Astrocyte of the cerebellum (primary cell): ENCODE results near the gene ANGEL1.
A peak's percentile ranks its signal among the peaks of the same experiment; 100 is the strongest.

Experiments used
- DNase-seq: peaks from one replicate; pipeline ENCODE4 v3.0.0-alpha.2; 2011; ENCODE audit warnings: low read depth
- H3K4me3 ChIP-seq: 2 replicates; pipeline ENCODE4 v1.5.1; 2011; ENCODE audit warnings: mild to moderate bottlenecking, low read depth, low read length, moderate library complexity
- in situ Hi-C: cut with HindIII; loops from 2 replicates; pipeline ENCODE4 v1.10.0; 2017; ENCODE audit warnings: low sequenced_read_pairs
- TF ChIP-seq, protein P1 (sequence below): IDR thresholded peaks from 2 replicates; pipeline ENCODE4 v1.5.1; 2012; ENCODE audit warnings: low read length, low read depth, moderate library complexity, mild to moderate bottlenecking; ENCODE audit errors: missing control alignments

ANGEL1 gene

DNA sequence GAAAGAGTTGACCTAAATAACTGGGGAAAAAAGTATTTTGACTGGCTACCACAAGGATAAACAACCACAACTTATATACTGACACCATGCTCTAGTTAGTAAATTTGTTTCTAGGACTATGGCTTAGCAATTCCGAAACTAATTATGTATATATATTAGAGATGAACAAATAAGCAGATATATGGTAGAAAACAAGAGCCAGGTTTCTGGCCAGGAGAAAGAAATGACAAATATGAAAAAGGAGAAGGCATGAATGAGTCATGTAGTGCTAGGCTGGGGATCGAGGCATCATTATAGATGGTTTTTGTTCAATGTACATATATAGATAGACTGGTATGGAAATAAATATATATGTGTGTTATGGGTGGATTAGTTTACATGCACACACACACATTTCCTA lies 8.0 kb upstream of the ANGEL1 start:
- in situ Hi-C loops = no loop called here
- TF ChIP-seq, protein P1, sequence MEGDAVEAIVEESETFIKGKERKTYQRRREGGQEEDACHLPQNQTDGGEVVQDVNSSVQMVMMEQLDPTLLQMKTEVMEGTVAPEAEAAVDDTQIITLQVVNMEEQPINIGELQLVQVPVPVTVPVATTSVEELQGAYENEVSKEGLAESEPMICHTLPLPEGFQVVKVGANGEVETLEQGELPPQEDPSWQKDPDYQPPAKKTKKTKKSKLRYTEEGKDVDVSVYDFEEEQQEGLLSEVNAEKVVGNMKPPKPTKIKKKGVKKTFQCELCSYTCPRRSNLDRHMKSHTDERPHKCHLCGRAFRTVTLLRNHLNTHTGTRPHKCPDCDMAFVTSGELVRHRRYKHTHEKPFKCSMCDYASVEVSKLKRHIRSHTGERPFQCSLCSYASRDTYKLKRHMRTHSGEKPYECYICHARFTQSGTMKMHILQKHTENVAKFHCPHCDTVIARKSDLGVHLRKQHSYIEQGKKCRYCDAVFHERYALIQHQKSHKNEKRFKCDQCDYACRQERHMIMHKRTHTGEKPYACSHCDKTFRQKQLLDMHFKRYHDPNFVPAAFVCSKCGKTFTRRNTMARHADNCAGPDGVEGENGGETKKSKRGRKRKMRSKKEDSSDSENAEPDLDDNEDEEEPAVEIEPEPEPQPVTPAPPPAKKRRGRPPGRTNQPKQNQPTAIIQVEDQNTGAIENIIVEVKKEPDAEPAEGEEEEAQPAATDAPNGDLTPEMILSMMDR = no peak
- DNase-seq = no peak
- no peak overlapping the region for H3K4me3 ChIP-seq

DNA sequence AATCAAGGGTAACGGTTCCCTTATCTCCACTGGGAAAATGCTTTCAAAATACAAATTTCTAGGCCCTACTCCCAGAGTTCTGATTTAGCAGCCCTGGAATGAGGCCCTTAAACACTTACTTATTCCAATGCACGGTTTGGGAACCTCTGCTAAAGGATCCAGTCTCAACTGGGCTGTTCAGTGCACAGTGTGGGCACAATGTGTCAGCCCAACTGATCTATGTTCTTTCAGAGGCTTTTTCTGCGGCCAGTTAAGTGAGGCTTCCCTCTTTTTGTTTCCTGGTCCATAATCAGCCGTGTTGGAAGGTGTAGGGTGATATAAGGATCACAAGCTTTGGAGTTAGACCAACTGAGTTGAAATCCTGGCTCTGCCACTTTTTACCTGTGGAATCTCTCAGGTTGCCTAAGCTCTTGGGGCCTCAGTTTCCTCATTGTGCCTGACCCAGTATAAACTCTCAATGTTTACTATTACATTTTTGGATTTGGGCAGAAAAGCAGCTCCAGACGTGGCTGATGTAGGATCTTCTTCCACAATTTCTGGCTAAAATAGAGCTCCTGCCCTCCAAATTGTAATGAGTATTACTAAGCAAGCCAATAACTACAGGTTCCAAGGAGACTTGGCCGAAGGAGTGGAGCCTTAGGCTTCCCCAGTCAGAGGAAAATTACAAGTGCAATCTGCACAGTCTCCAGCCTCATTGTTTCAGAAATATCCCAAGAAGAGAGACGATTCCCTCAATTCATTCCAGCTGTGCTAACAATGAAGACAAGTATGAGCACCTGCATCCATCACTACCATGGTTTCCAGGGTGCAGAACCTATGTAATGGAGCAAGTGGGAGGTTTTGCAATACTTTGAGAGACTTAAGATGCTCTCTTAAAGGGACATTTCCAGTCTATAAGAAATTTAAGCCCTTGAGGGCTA lies 2.3 kb upstream of the ANGEL1 start:
- TF ChIP-seq, protein P1 = no peak
- in situ Hi-C loops = no loop called here
- DNase-seq = no peak
- H3K4me3 ChIP-seq = no peak overlapping the region

DNA sequence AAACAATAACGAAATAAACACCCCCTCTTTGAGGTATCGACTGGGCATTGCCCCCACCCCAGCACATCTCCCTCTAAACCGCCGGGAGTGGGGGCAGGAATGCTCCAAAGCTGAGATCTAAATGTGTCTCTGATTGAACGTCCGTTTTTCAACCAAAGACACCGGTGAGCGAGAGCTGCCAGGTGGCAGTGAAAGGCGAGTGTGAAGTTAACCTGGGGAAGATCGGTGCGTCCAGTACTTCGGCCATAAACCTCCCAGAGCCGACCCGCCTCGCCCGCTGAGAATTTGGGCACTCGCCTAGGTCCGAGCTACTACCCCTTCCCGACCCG lies 625 bp downstream of the ANGEL1 start:
- peak overlapping the region; percentile 87 for H3K4me3 ChIP-seq
- DNase-seq = no peak
- TF ChIP-seq, protein P1 = no peak
- in situ Hi-C loops = no loop called here

DNA sequence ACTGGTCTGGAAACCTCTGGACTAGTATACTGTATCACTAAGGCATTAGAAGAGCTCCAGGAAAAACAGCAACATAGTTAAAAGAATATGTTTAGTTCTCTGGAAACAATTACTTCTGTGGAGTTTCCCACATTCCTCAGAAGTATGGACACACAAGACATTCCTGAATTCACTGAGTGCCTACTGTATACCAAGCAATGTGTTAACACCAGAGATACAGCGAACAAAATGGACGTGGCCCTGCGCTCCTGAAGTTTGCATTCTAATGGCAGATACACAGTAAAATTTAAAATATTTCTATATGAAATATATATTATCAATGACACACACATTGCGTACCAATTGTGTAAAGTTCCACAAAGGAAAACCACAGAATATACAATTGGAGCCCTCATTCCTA lies 1.1 kb downstream of the ANGEL1 start:
- in situ Hi-C loops = no loop called here
- TF ChIP-seq, protein P1 = no peak
- H3K4me3 ChIP-seq = peak overlapping the region; percentile 87
- DNase-seq = no peak

DNA sequence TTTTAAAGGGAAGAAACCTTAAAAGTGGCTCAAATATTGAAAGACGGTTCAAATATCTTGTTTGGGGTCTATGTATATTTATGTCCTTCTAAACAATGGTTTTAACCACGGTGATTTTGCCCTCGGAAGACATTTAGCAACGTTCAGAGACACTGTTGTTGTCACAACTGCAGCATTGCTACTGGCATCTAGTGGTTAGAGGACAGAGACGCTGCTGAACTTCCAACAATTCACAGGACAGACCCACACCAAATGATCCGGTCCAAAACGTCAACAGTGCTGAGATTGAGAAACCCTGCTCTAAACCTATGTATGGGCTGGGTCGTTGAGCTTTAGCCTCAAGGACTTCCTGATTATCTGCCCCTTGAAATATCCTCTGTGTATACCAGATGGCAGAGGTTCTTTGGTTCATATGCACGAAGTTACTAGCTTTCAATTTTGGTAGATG lies 1.7 kb downstream of the ANGEL1 start:
- DNase-seq = no peak
- TF ChIP-seq, protein P1 = peak; percentile 63
- peak overlapping the region; percentile 87 for H3K4me3 ChIP-seq
- in situ Hi-C loops = no loop called here

DNA sequence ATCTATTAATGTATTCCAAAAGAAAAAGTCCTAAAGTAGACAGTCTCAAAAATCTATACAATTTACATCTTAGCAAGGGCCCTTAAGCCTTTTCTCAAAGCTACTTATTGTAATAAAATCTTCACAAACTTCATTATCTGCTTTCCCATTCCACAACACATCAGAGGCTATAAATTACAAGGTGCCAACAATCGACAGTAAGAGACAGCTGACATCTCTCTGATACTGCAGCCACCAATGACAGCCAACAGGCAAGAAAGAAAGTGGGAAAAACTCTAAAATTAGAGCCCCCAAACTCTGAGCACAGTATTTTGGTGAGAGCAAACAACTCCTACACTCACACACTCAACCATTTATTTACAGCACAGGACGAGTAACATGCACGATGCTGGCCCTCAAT lies 2.2 kb downstream of the ANGEL1 start:
- no peak for DNase-seq
- H3K4me3 ChIP-seq = no peak overlapping the region
- TF ChIP-seq, protein P1 = no peak
- in situ Hi-C loops = no loop called here
